OCI-LY7 (cell line): ENCODE measurements around the gene SNAPC1. TPM values are rescaled to one million over a fixed set of nuclear protein-coding genes. Genes with fewer than 3 reads are reported as not detected.
A peak's percentile ranks its signal among the peaks of the same experiment; 100 is the strongest.

Experiments
- BruUV-seq: library from RNA; stranded (reverse); fragments of 400-500 nt; replicated peaks from 2 replicates; lab custom pipeline; 2021; lab: Mats Ljungman, UMichigan
- CTCF ChIA-PET: fragments of 300-600 bp; sonication (Branson Sonifier 250); formaldehyde crosslinking; loops from one replicate; lab custom pipeline; 2022; ENCODE audit warnings: antibody characterized with exemption; ENCODE audit not compliant: unreplicated experiment; lab: Charles Lee
- POLR2A ChIA-PET: fragments of 300-600 bp; sonication (Branson Sonifier 250); formaldehyde crosslinking; loops from one replicate; lab custom pipeline; 2022; ENCODE audit warnings: antibody characterized with exemption; lab: Charles Lee
- DNase-seq: peaks from one replicate; pipeline ENCODE4 v3.0.0-alpha.2; 2015; ENCODE audit warnings: low spot score
- H2AFZ ChIP-seq: fragments of 200-600 bp; sonication (generic), shearing (Covaris generic); 2 replicates; pipeline ENCODE4 v1.6.1; 2014; ENCODE audit warnings: mild to moderate bottlenecking, antibody characterized with exemption, low read length, moderate library complexity
- H3K27ac ChIP-seq: fragments of 200-600 bp; sonication (generic); 2 replicates; pipeline ENCODE4 v1.5.1; 2014; ENCODE audit warnings: mixed run types, low read depth, mild to moderate bottlenecking, moderate library complexity, low read length, inconsistent platforms; ENCODE audit not compliant: poor library complexity, severe bottlenecking
- H3K36me3 ChIP-seq: fragments of 200-600 bp; sonication (generic); 2 replicates; pipeline ENCODE4 v1.6.1; 2014; ENCODE audit warnings: mild to moderate bottlenecking, antibody characterized with exemption, low read length, moderate library complexity, mixed read lengths; ENCODE audit not compliant: insufficient read depth
- H3K4me1 ChIP-seq: fragments of 200-600 bp; sonication (generic); 2 replicates; pipeline ENCODE4 v1.5.1; 2014; ENCODE audit warnings: mild to moderate bottlenecking, low read length; ENCODE audit not compliant: insufficient read depth, poor library complexity, severe bottlenecking
- H3K4me2 ChIP-seq: fragments of 200-600 bp; sonication (generic); 2 replicates; pipeline ENCODE4 v1.6.1; 2014; ENCODE audit warnings: mild to moderate bottlenecking, low read length
- H3K4me3 ChIP-seq: fragments of 200-600 bp; sonication (generic); 2 replicates; pipeline ENCODE4 v1.5.1; 2014; ENCODE audit warnings: mild to moderate bottlenecking, low read depth, low read length; ENCODE audit not compliant: poor library complexity, severe bottlenecking
- H3K79me2 ChIP-seq: fragments of 200-600 bp; sonication (generic); 2 replicates; pipeline ENCODE4 v1.6.1; 2016; ENCODE audit warnings: low read depth, mild to moderate bottlenecking, low read length, moderate library complexity, mixed read lengths; ENCODE audit not compliant: insufficient read depth
- H3K9me2 ChIP-seq: fragments of 200-600 bp; sonication (generic); 2 replicates; pipeline ENCODE4 v1.6.1; 2016; ENCODE audit warnings: mild to moderate bottlenecking, low read length, mixed read lengths; ENCODE audit not compliant: insufficient read depth
- H3K9me3 ChIP-seq: fragments of 200-600 bp; sonication (generic); 2 replicates; pipeline ENCODE4 v1.6.1; 2014; ENCODE audit warnings: mild to moderate bottlenecking, mixed run types, low read length, mixed read lengths
- H4K20me1 ChIP-seq: fragments of 200-600 bp; sonication (generic); 2 replicates; pipeline ENCODE4 v1.6.1; 2014; ENCODE audit warnings: mild to moderate bottlenecking, antibody characterized with exemption, low read length, moderate library complexity, mixed read lengths; ENCODE audit not compliant: insufficient read depth
- EZH2phosphoT487 ChIP-seq: fragments of 200-600 bp; sonication (generic); IDR thresholded peaks from 2 replicates; pipeline ENCODE4 v1.6.1; 2018; ENCODE audit warnings: low read depth, borderline replicate concordance, mild to moderate bottlenecking, mixed run types, antibody characterized with exemption, low read length, moderate library complexity, mixed read lengths
- intact Hi-C: fragments of 100-400 bp; cut with micrococcal nuclease; formaldehyde crosslinking; loops from one replicate; pipeline ENCODE4 v1.10.0; 2022; ENCODE audit not compliant: unreplicated experiment
- total RNA-seq, 2 experiments: library from RNA; depleted of rRNA in 1 of 2; stranded (reverse); fragments of >200 nt in 1 of 2; shearing (Covaris generic) in 1 of 2; gene quantifications; 2 replicates each; pipeline ENCODE4 v1.2.3, GENCODE V29; 2014 to 2022
- TF ChIP-seq, protein P1 (sequence below): fragments of 200-600 bp; sonication (generic); conservative IDR thresholded peaks from 2 replicates; pipeline ENCODE4 v1.5.1; 2014; ENCODE audit warnings: mild to moderate bottlenecking, antibody characterized with exemption, low read length, moderate library complexity, mixed read lengths

SNAPC1 gene
- total RNA-seq, 2 experiments from 2014 or later, result 10.5 to 12.1 TPM

DNA sequence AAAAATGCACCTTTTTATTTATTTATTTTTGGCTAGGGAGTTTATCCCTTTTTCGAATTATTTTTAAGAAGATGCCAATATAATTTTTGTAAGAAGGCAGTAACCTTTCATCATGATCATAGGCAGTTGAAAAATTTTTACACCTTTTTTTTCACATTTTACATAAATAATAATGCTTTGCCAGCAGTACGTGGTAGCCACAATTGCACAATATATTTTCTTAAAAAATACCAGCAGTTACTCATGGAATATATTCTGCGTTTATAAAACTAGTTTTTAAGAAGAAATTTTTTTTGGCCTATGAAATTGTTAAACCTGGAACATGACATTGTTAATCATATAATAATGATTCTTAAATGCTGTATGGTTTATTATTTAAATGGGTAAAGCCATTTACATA, 14.9 kb upstream of the SNAPC1 start:
- BruUV-seq, result TSS peak; percentile 29
- H3K4me1 ChIP-seq, result peaks cover 51% of the 10 kb centered on the region
- intact Hi-C loops, result no loop called here
- DNase-seq, result no peak
- no peaks in the 10 kb centered on the region; the same call in 1 of the 2 replicates for H4K20me1 ChIP-seq
- no peaks in the 10 kb centered on the region for H3K9me2 ChIP-seq
- peak overlapping the region; percentile 83; the same call in 1 of the 2 replicates for H3K4me2 ChIP-seq
- ChIA-PET POLR2A (interaction anchor here (0.8 to 3.0 kb wide), 6 partner anchors 8 to 247 kb away, joined by 3 to 24 read pairs (median 8); partner anchors contain the start of gene SNAPC1), CTCF (interaction anchor here (1.1 to 1.2 kb wide), 2 partner anchors 22 to 194 kb away, joined by 4 read pairs; no protein-coding TSS in a partner anchor)
- H3K79me2 ChIP-seq, result peaks cover 30% of the 10 kb centered on the region; the same call in 1 of the 2 replicates
- TF ChIP-seq, protein P1, sequence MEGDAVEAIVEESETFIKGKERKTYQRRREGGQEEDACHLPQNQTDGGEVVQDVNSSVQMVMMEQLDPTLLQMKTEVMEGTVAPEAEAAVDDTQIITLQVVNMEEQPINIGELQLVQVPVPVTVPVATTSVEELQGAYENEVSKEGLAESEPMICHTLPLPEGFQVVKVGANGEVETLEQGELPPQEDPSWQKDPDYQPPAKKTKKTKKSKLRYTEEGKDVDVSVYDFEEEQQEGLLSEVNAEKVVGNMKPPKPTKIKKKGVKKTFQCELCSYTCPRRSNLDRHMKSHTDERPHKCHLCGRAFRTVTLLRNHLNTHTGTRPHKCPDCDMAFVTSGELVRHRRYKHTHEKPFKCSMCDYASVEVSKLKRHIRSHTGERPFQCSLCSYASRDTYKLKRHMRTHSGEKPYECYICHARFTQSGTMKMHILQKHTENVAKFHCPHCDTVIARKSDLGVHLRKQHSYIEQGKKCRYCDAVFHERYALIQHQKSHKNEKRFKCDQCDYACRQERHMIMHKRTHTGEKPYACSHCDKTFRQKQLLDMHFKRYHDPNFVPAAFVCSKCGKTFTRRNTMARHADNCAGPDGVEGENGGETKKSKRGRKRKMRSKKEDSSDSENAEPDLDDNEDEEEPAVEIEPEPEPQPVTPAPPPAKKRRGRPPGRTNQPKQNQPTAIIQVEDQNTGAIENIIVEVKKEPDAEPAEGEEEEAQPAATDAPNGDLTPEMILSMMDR, result no peak
- TF ChIP-seq EZH2phosphoT487, result no peak
- H3K9me3 ChIP-seq, result no peaks in the 10 kb centered on the region
- H2AFZ ChIP-seq, result no peak overlapping the region
- H3K36me3 ChIP-seq, result peaks cover 75% of the 10 kb centered on the region
- peak overlapping the region; percentile 43 for H3K27ac ChIP-seq
- no peak overlapping the region for H3K4me3 ChIP-seq

DNA sequence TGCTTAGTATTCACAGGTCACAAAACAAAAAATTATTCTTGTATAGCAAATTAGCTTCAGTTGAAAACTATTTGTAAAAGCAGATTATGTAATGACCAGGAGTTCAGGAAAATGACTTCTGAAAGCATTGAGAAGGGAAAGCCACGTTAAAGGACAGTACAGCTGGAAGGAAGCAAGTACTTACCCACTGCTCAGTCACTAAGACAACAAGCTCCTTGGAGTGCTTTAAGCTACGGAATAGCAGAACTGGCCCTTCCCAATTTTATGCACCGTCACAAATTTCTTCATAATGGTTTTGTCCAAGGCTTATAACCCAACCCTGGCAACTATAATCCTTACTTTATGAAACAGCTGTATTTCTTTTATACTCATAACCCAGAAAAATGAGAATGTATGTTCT, 13.0 kb upstream of the SNAPC1 start:
- ChIA-PET CTCF (interaction anchor here (1.0 to 1.5 kb wide), 2 partner anchors 9 to 88 kb away, joined by 3 to 4 read pairs; no protein-coding TSS in a partner anchor), POLR2A (interaction anchor here (0.7 to 3.0 kb wide), 20 partner anchors 9 to 278 kb away, joined by 3 to 51 read pairs (median 4); partner anchors contain the start of gene SNAPC1)
- intact Hi-C loops, result no loop called here
- BruUV-seq, result no TSS peak
- Histone ChIP-seq H3K9me3 (no peaks in the 10 kb centered on the region), H3K79me2 (peaks cover 30% of the 10 kb centered on the region; the same call in 1 of the 2 replicates), H4K20me1 (no peaks in the 10 kb centered on the region; the same call in 1 of the 2 replicates), H3K4me1 (peaks cover 65% of the 10 kb centered on the region), H3K9me2 (no peaks in the 10 kb centered on the region), H3K4me2 (peak overlapping the region; percentile 83; the same call in 1 of the 2 replicates), H2AFZ (no peak overlapping the region), H3K4me3 (peak overlapping the region; percentile 69), H3K27ac (peak overlapping the region; percentile 3), H3K36me3 (peaks cover 60% of the 10 kb centered on the region)
- TF ChIP-seq EZH2phosphoT487, result no peak
- TF ChIP-seq, protein P1, result no peak
- no peak for DNase-seq

DNA sequence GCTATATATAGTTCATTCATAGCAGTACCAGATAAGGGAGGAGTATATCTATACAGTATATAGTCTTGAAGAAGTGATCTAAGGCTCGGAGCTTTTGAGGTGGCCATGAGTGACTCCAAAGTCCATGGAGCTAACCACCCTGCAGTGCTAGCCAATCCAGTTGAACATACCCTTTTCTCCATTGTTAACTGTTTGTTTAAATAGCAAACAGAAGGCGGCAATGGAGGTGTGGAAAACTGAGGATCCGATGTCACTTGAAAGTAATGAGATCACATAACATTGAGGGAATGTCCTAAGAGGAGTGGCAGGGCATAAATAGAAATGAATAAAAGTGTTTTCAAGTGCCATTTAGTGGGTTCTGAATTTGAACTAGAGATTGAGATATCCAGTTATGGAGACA, 12.4 kb upstream of the SNAPC1 start:
- Histone ChIP-seq H3K4me2 (peak overlapping the region; percentile 83), H3K9me3 (no peaks in the 10 kb centered on the region), H3K27ac (no peak overlapping the region), H3K4me1 (peaks cover 65% of the 10 kb centered on the region), H3K79me2 (peaks cover 30% of the 10 kb centered on the region; the same call in 1 of the 2 replicates), H4K20me1 (no peaks in the 10 kb centered on the region; the same call in 1 of the 2 replicates), H3K36me3 (peaks cover 54% of the 10 kb centered on the region), H3K9me2 (no peaks in the 10 kb centered on the region), H3K4me3 (peak overlapping the region; percentile 69), H2AFZ (no peak overlapping the region)
- TF ChIP-seq, protein P1, result no peak
- TF ChIP-seq EZH2phosphoT487, result no peak
- CTCF ChIA-PET, result interaction anchor here (1.0 to 1.5 kb wide), 2 partner anchors 8 to 88 kb away, joined by 3 to 4 read pairs; no protein-coding TSS in a partner anchor
- POLR2A ChIA-PET, result interaction anchor here (0.6 to 3.0 kb wide), 15 partner anchors 8 to 1078 kb away, joined by 3 to 51 read pairs (median 6); partner anchors contain the start of gene SNAPC1
- intact Hi-C loops, result loop anchor here (2.0 kb wide), 1 partner anchor 55 kb away; the partner anchor contains the start of gene HIF1A
- no peak for DNase-seq
- BruUV-seq, result TSS peak; percentile 81
